Effector memory CD8-positive, alpha-beta T cell (primary cell): ENCODE results near the gene MYO15B.
"Not testable (repeated sequence)": the region's sequence is repeated elsewhere in the genome, so short reads cannot be mapped to it uniquely, and the experiment has no call there.

ENCODE experiments used
- ATAC-seq: fragments of 150-1000 bp; cut with Tn5 transposase; replicated peaks from 2 replicates; pipeline ENCODE4 v1.10.0; 2021; ENCODE audit warnings: mild to moderate bottlenecking, moderate library complexity
- DNase-seq, 3 experiments: peaks; one replicate each; pipeline ENCODE4 v3.0.0; 2021
- H3K27ac Mint-ChIP-seq, 2 donors: one replicate each; pipeline ENCODE4 v1.8.0; 2022; ENCODE audit warnings: mild to moderate bottlenecking in 2 of 2, mixed read lengths in 2 of 2, moderate library complexity in 2 of 2
- H3K27me3 Mint-ChIP-seq, 2 donors: one replicate each; pipeline ENCODE4 v1.8.0; 2022; ENCODE audit warnings: mixed read lengths in 2 of 2
- H3K36me3 Mint-ChIP-seq: one replicate; pipeline ENCODE4 v1.8.0; 2022; ENCODE audit warnings: mild to moderate bottlenecking, moderate library complexity, mixed read lengths; ENCODE audit not compliant: insufficient read depth
- H3K4me1 Mint-ChIP-seq, 2 donors: one replicate each; pipeline ENCODE4 v1.8.0; 2022; ENCODE audit warnings: low read depth in 2 of 2, mixed read lengths in 2 of 2
- H3K4me3 Mint-ChIP-seq, 2 donors: one replicate each; pipeline ENCODE4 v1.8.0; 2022; ENCODE audit warnings: mild to moderate bottlenecking in 2 of 2, mixed read lengths in 2 of 2, moderate library complexity in 2 of 2
- H3K9me3 Mint-ChIP-seq, 2 donors: one replicate each; pipeline ENCODE4 v1.8.0; 2022; ENCODE audit warnings: mixed read lengths in 2 of 2

MYO15B gene

DNA sequence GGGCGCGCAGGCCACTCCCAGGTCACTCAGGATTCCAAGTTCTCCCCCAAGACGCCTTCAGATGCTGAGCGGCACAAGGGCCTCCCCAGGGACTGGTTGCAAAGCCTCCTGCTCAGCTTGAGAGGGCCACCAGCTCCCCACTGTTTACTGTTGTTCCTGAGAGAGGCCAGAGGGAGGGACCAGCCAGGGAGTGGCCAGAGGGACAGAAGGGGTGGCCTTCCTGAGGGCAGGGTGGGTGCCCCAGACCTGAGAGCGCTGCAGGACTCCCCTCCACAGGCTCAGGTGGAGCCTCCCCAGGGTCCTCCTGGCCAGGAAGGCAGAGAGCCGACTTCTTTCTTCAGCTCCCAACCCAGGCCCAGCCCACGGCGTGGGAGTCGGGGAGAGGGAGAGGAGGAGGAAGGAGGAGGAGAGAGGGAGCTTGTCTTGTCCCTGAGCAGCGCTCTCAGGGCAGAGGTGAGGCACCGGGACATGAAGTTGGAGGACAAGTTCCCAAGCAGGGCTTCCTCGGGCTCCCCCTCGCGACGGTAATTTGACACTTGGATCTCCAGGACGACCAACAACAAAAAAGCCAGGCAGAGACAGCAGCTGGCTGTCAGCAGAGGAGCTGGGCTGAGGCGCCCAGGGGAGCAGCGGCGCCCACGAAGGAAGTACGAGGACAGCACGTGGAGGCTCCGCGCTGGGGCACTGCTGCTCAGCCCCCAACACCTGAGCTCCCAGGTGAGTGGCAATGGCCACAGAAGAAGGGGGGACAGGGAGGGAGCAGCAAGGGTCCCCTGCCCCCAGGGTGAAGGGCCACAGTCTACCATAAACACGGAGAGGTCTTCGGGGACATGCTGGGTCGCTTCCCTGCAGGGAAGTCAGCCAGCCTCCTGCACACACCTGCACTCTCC lies 46.1 kb downstream of the MYO15B start:
- peaks cover 3% of the 10 kb centered on the region for H3K36me3 Mint-ChIP-seq
- no peaks in the 10 kb centered on the region for H3K9me3 Mint-ChIP-seq
- ATAC-seq (peak; percentile 20), DNase-seq (peak; percentile 28 to 45 (median 29))
- peak overlapping the region in 1 of 2 donors; percentile 68 for H3K27ac Mint-ChIP-seq
- H3K4me1 Mint-ChIP-seq, result peaks cover 5 to 11% of the 10 kb centered on the region in 2 donors
- H3K4me3 Mint-ChIP-seq, result no peak overlapping the region
- H3K27me3 Mint-ChIP-seq, result no peaks in the 10 kb centered on the region

DNA sequence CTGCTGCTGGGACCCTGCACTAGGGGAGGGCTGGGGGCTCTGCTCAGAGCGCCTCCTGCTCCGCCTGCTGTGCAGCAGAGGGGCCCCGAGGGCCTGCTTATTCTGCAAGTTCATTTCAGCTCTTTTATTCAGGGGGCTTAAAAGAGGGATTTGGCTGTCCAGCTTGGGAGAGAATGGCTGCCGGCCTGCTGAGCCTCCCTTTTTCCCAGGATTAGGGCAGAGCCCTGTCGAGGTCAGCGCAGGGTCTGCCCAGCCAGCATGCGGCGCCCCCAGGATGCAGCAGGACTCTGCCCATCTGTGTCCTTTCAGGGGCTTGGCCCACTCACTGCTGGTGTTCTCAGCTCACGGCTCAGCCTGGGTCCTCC lies 46.8 kb downstream of the MYO15B start:
- Mint-ChIP-seq H3K9me3 (no peaks in the 10 kb centered on the region), H3K4me3 (no peak overlapping the region), H3K36me3 (peaks cover under 1% of the 10 kb centered on the region), H3K27ac (peak overlapping the region in 1 of 2 donors; percentile 68), H3K27me3 (no peaks in the 10 kb centered on the region), H3K4me1 (peaks cover 5 to 11% of the 10 kb centered on the region in 2 donors)
- ATAC-seq (no peak), DNase-seq (no peak)

DNA sequence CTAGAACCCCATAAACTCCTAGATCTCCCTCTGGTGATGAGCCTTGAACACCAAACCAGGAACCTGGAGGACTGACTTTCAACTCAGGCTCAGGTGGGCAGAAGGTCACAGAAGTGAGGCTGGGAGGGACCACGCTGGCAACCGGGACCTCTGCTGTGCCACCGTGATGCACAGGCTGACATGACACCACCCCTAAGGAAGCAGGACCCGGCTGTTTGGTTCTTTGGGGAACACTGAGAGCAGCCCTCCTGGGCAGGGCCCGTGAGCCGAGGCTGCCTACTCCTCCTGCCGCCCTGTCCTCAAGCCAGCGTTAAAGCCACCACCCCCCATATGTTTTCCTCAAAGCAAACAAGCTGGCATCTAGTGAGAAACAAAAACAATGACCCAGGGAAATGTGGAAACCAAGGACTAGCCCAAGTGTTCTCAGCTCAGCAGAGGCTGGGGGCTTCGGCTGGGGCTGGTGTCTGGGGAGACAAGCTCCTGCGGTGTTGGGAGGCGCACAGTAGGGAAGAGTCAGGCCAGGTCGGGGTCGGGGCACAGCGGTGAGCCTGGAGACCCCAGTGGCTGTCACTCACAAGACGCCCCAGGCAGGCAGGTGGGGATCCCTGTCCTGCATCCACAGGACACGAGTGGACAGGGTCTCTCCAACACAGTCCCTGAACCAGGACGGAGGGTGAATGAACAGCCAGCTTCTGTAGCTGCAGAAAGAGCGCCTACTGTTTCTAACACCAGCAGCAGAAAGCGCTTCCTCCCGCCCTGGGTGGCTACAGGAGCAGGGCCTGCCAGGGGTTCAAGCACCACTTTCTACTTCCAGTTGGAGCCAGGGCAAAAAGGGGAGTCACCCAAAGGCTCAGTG lies 47.4 kb downstream of the MYO15B start:
- Mint-ChIP-seq H3K27me3 (no peaks in the 10 kb centered on the region), H3K27ac (no peak overlapping the region), H3K4me3 (no peak overlapping the region), H3K9me3 (no peaks in the 10 kb centered on the region), H3K4me1 (peaks cover 5 to 11% of the 10 kb centered on the region in 2 donors), H3K36me3 (peaks cover 3% of the 10 kb centered on the region)
- ATAC-seq (no peak), DNase-seq (no peak)

DNA sequence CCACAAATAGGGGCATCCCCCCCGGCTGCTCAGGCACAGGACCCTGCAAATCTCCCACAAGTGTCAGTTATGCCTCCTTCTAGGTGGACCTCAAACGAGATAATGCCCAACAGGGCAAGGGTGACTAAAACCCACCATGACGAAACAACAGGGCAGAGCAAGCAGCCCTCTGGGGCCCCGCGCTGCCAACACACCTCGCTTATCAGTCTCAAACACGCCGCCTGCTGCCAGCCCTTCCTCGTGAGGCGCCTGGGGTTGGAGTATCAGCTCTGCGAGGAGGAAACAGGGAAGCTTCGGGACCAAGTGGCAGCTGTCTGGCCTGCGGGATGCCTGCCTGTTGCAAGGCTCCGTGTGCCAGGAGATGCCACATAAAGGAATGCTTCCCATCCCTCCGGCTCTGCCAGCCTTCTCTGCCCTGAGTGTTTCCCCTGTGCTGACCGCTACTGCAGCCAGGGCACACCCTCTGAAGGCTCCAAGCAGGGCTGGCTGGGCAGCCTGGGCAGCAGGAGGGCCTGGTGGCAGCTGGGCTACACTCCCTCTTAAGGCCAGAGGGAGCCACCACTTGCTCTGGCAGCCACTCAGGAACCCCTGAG lies 48.1 kb downstream of the MYO15B start:
- Mint-ChIP-seq H3K9me3 (no peaks in the 10 kb centered on the region), H3K27ac (no peak overlapping the region), H3K27me3 (no peaks in the 10 kb centered on the region), H3K4me3 (no peak overlapping the region), H3K4me1 (peaks cover 5 to 11% of the 10 kb centered on the region in 2 donors), H3K36me3 (peaks cover 3% of the 10 kb centered on the region)
- no peak for ATAC-seq
- no peak for DNase-seq

DNA sequence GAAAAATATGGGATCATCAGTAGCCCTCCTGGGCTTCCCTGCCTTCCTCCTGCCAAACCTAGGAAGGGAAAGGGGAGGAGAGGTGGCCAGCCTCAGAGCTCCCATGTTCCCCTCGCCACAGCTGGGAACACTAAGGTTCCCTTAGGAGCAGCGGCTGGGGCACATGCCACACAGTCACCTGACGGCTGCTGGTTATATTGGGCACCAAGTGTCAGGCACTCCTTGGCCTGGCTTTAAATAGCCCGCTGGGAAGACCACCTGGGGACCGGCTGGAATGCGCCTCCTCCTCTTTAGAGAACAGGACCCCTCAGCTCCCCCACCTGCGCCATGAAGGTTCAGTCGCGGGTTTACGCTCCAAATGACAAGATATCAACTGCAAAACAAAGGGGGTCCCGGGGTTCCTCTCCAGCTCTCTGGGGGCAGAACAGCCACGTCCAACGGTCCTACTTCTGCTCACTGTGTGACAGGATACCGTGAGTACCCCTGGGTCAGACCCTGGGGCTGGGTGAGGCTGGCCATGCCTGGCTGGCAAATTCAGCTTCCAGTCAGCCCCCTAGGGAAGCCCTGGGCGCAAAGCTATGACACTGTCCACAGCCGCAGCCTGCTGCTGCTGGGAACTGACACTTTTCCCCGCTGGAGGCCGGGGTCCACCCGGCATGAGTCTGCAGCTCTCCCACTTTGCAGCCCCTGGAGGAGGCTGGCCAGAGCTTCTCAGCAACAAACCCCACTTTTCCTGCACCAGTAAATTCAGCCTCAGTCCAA lies 49.0 kb downstream of the MYO15B start:
- H3K27me3 Mint-ChIP-seq, result no peaks in the 10 kb centered on the region
- DNase-seq (no peak), ATAC-seq (no peak)
- H3K27ac Mint-ChIP-seq, result peak overlapping the region in 1 of 2 donors; percentile 38
- no peak overlapping the region for H3K4me3 Mint-ChIP-seq
- peaks cover 5 to 11% of the 10 kb centered on the region in 2 donors for H3K4me1 Mint-ChIP-seq
- H3K9me3 Mint-ChIP-seq, result no peaks in the 10 kb centered on the region
- peaks cover 3% of the 10 kb centered on the region for H3K36me3 Mint-ChIP-seq

DNA sequence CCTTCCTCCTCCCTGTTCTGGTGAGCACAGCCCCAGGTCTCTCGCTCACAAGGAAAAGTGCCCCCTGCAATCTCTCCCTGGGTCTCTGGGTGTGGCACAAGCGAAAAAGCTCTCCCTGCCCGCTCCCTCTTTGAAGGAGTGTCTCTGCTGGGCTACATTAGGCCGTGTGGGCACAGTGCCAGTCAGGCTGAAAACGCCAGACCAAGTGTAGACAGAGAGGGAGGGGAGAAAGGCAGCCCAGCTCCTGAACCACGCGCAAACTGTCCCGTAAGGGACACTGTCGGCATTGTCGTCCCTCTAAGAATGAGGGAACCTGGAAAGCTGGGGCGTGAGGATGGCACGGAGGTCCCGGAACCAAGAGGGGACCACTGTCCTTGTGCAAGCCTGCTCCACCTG lies 49.5 kb downstream of the MYO15B start:
- H3K4me1 Mint-ChIP-seq, result peaks cover 5 to 11% of the 10 kb centered on the region in 2 donors
- peak overlapping the region in 1 of 2 donors; percentile 38 for H3K27ac Mint-ChIP-seq
- no peak overlapping the region for H3K4me3 Mint-ChIP-seq
- no peak for ATAC-seq
- peaks cover 3% of the 10 kb centered on the region for H3K36me3 Mint-ChIP-seq
- H3K27me3 Mint-ChIP-seq, result no peaks in the 10 kb centered on the region
- no peak for DNase-seq
- H3K9me3 Mint-ChIP-seq, result no peaks in the 10 kb centered on the region

DNA sequence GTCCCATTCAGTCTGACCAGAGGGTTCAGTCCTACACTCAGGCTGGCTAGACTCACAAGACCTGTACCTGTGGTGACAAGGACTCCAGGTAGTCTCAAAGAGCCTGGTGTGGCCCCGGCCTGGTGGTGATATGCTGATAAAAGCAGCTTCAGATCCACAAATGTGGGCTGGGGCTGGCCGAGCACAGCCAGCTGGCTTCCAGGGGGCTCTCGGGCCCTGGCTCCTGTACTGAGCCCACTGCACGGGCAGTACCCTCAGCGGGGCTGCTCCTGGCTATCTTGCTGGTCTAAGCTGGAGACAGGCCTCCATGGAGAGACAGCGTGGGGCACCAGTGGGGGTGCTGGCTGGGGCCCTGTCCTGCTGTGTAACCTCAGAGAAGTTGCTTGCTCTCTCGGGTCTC lies 50.0 kb downstream of the MYO15B start:
- Mint-ChIP-seq H3K27ac (no peak overlapping the region), H3K36me3 (peaks cover 3% of the 10 kb centered on the region), H3K27me3 (no peaks in the 10 kb centered on the region), H3K4me3 (no peak overlapping the region), H3K4me1 (peaks cover 5 to 8% of the 10 kb centered on the region in 2 donors), H3K9me3 (no peaks in the 10 kb centered on the region)
- ATAC-seq (no peak), DNase-seq (no peak)

DNA sequence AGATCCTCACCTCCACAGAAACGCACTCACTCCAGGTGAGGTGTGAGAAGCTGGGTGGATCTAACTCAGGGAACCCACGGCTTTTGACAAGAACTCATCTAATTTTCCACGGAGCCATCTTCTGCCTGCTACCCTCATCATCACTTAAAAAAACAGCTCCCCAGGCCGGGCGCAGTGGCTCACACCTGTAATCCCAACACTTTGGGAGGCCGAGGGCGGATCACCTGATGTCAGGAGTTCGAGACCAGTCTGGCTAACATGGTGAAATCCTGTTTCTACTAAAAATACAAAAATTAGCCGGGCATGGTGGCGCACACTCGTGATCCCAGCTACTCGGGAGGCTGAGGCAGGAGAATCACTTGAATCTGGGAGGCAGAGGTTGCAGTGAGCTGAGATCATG lies 50.4 kb downstream of the MYO15B start:
- H3K36me3 Mint-ChIP-seq, H3K4me3 Mint-ChIP-seq, DNase-seq, H3K27ac Mint-ChIP-seq, ATAC-seq, H3K4me1 Mint-ChIP-seq, H3K27me3 Mint-ChIP-seq, H3K9me3 Mint-ChIP-seq: not testable (repeated sequence)

DNA sequence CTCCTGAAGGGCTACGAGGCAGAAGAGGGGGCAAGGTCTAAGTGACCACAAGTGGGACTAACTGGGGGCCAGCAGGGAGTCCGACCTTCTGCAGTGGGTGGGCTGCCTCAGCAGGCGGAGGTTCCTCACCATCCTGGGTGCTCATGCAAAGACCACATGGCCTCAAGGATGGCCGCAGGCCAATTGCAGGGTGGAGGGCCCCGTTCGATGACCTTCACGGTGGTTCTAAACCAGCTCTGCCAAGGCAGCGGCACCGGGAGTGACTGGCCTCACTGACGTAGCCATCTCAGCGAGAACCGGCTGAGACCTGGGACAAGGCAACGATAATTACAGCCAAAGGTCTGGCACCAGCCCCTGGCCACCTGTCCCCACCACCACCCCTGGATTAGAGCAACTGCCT lies 51.3 kb downstream of the MYO15B start:
- Mint-ChIP-seq H3K4me1 (peaks cover 2 to 3% of the 10 kb centered on the region in 2 donors), H3K4me3 (no peak overlapping the region), H3K36me3 (peaks cover 3% of the 10 kb centered on the region), H3K27me3 (no peaks in the 10 kb centered on the region), H3K27ac (no peak overlapping the region), H3K9me3 (no peaks in the 10 kb centered on the region)
- no peak for ATAC-seq
- DNase-seq, result no peak

DNA sequence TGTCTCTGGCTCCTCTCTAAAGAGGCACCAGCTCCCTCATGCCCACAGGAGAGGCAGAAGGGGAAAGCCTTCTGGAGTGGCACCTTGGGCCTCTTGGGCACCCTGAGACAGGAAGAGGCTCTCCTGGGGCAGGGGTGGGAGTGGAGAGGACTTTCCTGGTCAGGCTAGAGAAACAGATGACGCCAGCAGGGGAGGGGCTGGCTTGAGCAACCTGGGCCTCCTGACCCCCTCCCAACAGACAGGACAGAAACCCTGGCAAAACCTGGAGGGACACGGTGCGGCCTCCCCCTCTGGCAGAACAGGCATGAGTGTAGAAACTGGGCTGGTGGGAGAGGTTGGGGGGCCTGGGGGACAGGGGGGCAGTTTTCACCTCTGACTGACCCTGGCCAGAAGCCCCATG lies 51.7 kb downstream of the MYO15B start:
- no peaks in the 10 kb centered on the region for H3K9me3 Mint-ChIP-seq
- DNase-seq (no peak), ATAC-seq (no peak)
- H3K27me3 Mint-ChIP-seq, result no peaks in the 10 kb centered on the region
- H3K27ac Mint-ChIP-seq, result no peak overlapping the region
- H3K4me1 Mint-ChIP-seq, result no peaks in the 10 kb centered on the region
- H3K4me3 Mint-ChIP-seq, result no peak overlapping the region
- peaks cover 3% of the 10 kb centered on the region for H3K36me3 Mint-ChIP-seq

DNA sequence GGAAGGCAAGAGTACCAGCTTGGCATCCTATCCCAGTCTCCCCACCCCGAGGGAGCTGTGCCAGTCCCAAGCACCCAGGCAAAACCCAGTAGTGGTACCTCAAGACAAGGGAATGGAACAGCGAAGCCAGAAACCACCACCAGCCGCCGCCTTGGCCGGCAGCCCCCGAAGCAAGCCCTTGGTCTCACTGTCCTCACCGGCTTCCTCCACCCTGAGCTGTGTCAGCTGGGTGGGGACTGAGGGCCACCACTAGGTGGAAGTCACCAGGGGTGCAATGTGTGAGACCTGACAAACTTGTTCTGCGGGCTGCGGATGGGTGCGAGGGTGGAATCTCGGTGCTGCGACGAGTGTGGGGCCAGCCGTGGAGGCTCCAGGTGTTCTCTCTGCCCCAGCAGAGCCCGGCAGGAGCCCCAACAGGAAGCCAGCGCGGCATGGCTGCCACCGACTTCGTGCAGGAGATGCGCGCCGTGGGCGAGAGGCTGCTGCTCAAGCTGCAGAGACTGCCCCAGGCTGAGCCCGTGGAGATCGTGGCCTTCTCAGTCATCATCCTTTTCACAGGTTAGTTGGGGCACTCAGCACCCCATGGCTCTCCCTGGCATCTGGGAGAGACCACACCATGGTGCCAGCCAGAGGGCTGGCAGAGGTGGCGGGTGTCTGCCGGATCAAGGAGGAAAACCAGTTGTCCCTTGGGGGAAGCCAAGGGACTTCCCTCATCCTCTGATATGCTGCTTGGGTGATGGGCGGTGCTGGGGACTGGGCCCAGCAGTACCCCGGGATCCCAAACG lies 52.4 kb downstream of the MYO15B start:
- no peak for ATAC-seq
- H3K4me1 Mint-ChIP-seq, result no peaks in the 10 kb centered on the region
- no peaks in the 10 kb centered on the region for H3K27me3 Mint-ChIP-seq
- H3K36me3 Mint-ChIP-seq, result peaks cover 3% of the 10 kb centered on the region
- H3K27ac Mint-ChIP-seq, result no peak overlapping the region
- DNase-seq, result no peak
- H3K4me3 Mint-ChIP-seq, result no peak overlapping the region
- no peaks in the 10 kb centered on the region for H3K9me3 Mint-ChIP-seq

DNA sequence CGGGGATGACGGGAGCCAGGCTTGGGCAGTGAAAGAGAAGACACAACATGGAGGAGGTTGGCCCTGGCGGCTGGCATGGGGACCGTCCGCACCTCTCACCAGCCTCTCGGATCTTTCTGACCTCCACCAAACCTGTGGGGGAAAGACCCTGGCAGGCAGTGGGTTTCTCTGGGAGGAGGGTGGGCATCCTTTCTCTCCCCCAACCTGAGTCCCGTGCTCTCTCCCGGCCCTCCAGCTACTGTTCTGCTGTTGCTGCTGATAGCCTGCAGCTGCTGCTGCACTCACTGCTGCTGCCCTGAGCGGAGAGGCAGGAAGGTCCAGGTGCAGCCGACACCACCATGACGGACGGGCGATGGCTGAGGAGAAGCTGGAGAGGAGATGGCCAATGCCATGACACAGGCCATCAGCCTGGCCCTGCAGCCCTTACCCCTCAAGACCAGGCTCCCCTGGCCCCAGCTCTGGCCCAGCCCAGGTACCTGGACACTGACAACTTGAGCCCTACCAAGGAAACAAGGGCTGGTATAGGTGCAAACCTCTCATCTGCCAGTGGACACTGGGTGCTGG lies 53.0 kb downstream of the MYO15B start:
- ATAC-seq, result no peak
- H3K27me3 Mint-ChIP-seq, result no peaks in the 10 kb centered on the region
- H3K27ac Mint-ChIP-seq, result no peak overlapping the region
- DNase-seq, result no peak
- peaks cover 0 to under 1% of the 10 kb centered on the region in 2 donors for H3K4me1 Mint-ChIP-seq
- no peaks in the 10 kb centered on the region for H3K9me3 Mint-ChIP-seq
- H3K36me3 Mint-ChIP-seq, result peaks cover 3% of the 10 kb centered on the region
- no peak overlapping the region for H3K4me3 Mint-ChIP-seq
